Liver (tissue), 9 donors: ENCODE measurements around the gene RCAN2. TPM values are rescaled to one million over a fixed set of nuclear protein-coding genes. Genes with fewer than 3 reads are reported as not detected.

ENCODE experiments used
- DNase-seq: peaks from one replicate; pipeline ENCODE4 v3.0.0-alpha.2; 2017; ENCODE audit warnings: low spot score
- H3K27ac ChIP-seq, 2 donors: one replicate each; pipeline ENCODE4 v1.7.0; 2013; ENCODE audit warnings: inconsistent platforms in 2 of 2, low read length in 2 of 2, control low read depth in 1 of 2, low read depth in 1 of 2, mild to moderate bottlenecking in 1 of 2
- H3K27me3 ChIP-seq, 4 donors: one replicate each; pipeline versions ENCODE4 v1.6.1 to v1.7.0; 2013; ENCODE audit warnings: low read length in 3 of 4, inconsistent platforms in 1 of 4, mild to moderate bottlenecking in 1 of 4, moderate library complexity in 1 of 4; ENCODE audit not compliant: control insufficient read depth in 4 of 4, insufficient read depth in 4 of 4
- H3K36me3 ChIP-seq, 4 donors: one replicate each; pipeline versions ENCODE4 v1.6.1 to v1.7.0; 2013; ENCODE audit warnings: low read length in 3 of 4, mild to moderate bottlenecking in 3 of 4, low read depth in 1 of 4, moderate library complexity in 1 of 4; ENCODE audit not compliant: control insufficient read depth in 4 of 4, insufficient read depth in 3 of 4
- H3K4me1 ChIP-seq, 4 donors: one replicate each; pipeline versions ENCODE4 v1.6.1 to v1.7.0; 2013; ENCODE audit warnings: low read length in 3 of 4, mild to moderate bottlenecking in 3 of 4, moderate library complexity in 1 of 4; ENCODE audit not compliant: control insufficient read depth in 4 of 4, insufficient read depth in 4 of 4
- H3K4me3 ChIP-seq, 3 donors: one replicate each; pipeline versions ENCODE4 v1.6.1 to v1.7.0; 2013; ENCODE audit warnings: low read length in 3 of 3, control low read depth in 1 of 3, low read depth in 1 of 3, mild to moderate bottlenecking in 1 of 3
- H3K9ac ChIP-seq, 2 donors: one replicate each; pipeline ENCODE4 v1.7.0; 2013; ENCODE audit warnings: low read length in 2 of 2, mild to moderate bottlenecking in 2 of 2, moderate library complexity in 2 of 2, control low read depth in 1 of 2, low read depth in 1 of 2
- H3K9me3 ChIP-seq, 4 donors: one replicate each; pipeline versions ENCODE4 v1.6.1 to v1.7.0; 2013; ENCODE audit warnings: low read length in 3 of 4; ENCODE audit not compliant: control insufficient read depth in 4 of 4
- ATF3 ChIP-seq: IDR thresholded peaks from 2 replicates; pipeline ENCODE4 v1.6.1; 2016; ENCODE audit warnings: antibody characterized with exemption
- CTCF ChIP-seq: fragments of 150-350 bp; IDR thresholded peaks from 2 replicates; pipeline ENCODE4 v1.5.1; 2017; ENCODE audit warnings: improper control_type of control experiment, low read depth, low read length; ENCODE audit not compliant: missing input control
- EGR1 ChIP-seq, 2 donors: IDR thresholded peaks; 2 replicates each; pipeline ENCODE4 v1.6.1; 2016 to 2018; ENCODE audit warnings: antibody characterized with exemption in 2 of 2, low read depth in 2 of 2
- FOXA1 ChIP-seq: IDR thresholded peaks from 2 replicates; pipeline ENCODE4 v1.6.1; 2016; ENCODE audit warnings: antibody characterized with exemption
- FOXA2 ChIP-seq: IDR thresholded peaks from 2 replicates; pipeline ENCODE4 v1.6.1; 2016; ENCODE audit warnings: antibody characterized with exemption
- GABPA ChIP-seq, 2 donors: IDR thresholded peaks in 1 of 2; conservative IDR thresholded peaks in 1 of 2; 2 replicates each; pipeline ENCODE4 v1.6.1; 2016; ENCODE audit warnings: antibody characterized with exemption in 2 of 2, mild to moderate bottlenecking in 1 of 2, moderate library complexity in 1 of 2
- HNF4A ChIP-seq, 2 donors: conservative IDR thresholded peaks; 2 replicates each; pipeline ENCODE4 v1.6.1; 2016; ENCODE audit warnings: antibody characterized with exemption in 2 of 2, mild to moderate bottlenecking in 2 of 2
- HNF4G ChIP-seq: IDR thresholded peaks from 2 replicates; pipeline ENCODE4 v1.6.1; 2016; ENCODE audit warnings: antibody characterized with exemption
- JUND ChIP-seq, 2 donors: IDR thresholded peaks; 2 replicates each; pipeline ENCODE4 v1.6.1; 2016; ENCODE audit warnings: antibody characterized with exemption in 2 of 2
- MAX ChIP-seq: IDR thresholded peaks from 2 replicates; pipeline ENCODE4 v1.6.1; 2016; ENCODE audit warnings: antibody characterized with exemption
- NR2F2 ChIP-seq: IDR thresholded peaks from 2 replicates; pipeline ENCODE4 v1.6.1; 2016; ENCODE audit warnings: antibody characterized with exemption
- RAD21 ChIP-seq, 2 donors: IDR thresholded peaks; 2 replicates each; pipeline ENCODE4 v1.6.1; 2016; ENCODE audit warnings: antibody characterized with exemption in 2 of 2, mild to moderate bottlenecking in 2 of 2
- REST ChIP-seq: IDR thresholded peaks from 2 replicates; pipeline ENCODE4 v1.6.1; 2016; ENCODE audit warnings: antibody characterized with exemption, mild to moderate bottlenecking
- RXRA ChIP-seq, 2 donors: IDR thresholded peaks; 2 replicates each; pipeline ENCODE4 v1.6.1; 2017 to 2018; ENCODE audit warnings: antibody characterized with exemption in 2 of 2, mild to moderate bottlenecking in 1 of 2
- SP1 ChIP-seq: IDR thresholded peaks from 2 replicates; pipeline ENCODE4 v1.6.1; 2018; ENCODE audit warnings: antibody characterized with exemption, mild to moderate bottlenecking
- TAF1 ChIP-seq: conservative IDR thresholded peaks from 2 replicates; pipeline ENCODE4 v1.6.1; 2016; ENCODE audit warnings: antibody characterized with exemption, mild to moderate bottlenecking
- YY1 ChIP-seq: IDR thresholded peaks from 2 replicates; pipeline ENCODE4 v1.6.1; 2016; ENCODE audit warnings: antibody characterized with exemption, mild to moderate bottlenecking
- ZBTB33 ChIP-seq: IDR thresholded peaks from 2 replicates; pipeline ENCODE4 v1.6.1; 2016; ENCODE audit warnings: antibody characterized with exemption
- WGBS: extraction: QIAGEN DNeasy Blood & Tissue Kit; methylation state at CpG from one replicate; pipeline ENCODE4 v1.1.7; 2013; 5-methylcytosine and 5-hydroxymethylcytosine counted together
- polyA plus RNA-seq, 2 donors: library from polyadenylated mRNA; stranded (reverse) in 1 of 2; unstranded in 1 of 2; fragments of 200-250 nt in 1 of 2; fragments of >200 nt in 1 of 2; fragmentation: Nextera tagmentation in 1 of 2; extraction: Ambion mirVana in 1 of 2; gene quantifications; one replicate each; pipeline versions ENCODE4 v1.2.1 to v1.2.3, GENCODE V29; 2013 to 2015
- total RNA-seq, 2 donors: library from RNA; depleted of rRNA; stranded (reverse); fragments of >200 nt; gene quantifications; one replicate each; pipeline ENCODE4 v1.2.3, GENCODE V29; 2014
- donor health status: healthy.
- donor health status: healthy.
- donor health status: healthy.
- donor health status: healthy.
- donor health status: healthy.

Gene RCAN2
- total and polyA plus RNA-seq, 4 donors: 0.19 to 8.2 (median 2.4) TPM

GRCh38 chr6:46306431-46306830 is 184.8 kb downstream of the RCAN2 start:
- TF ChIP-seq EGR1 (IDR thresholded peaks at IDR 0.05; ENCODE audit: low read depth in 2 of 2): no peak
- no peak for TF ChIP-seq FOXA1
- TF ChIP-seq HNF4G: no peak
- no peak for TF ChIP-seq NR2F2
- no peak for TF ChIP-seq RAD21 (IDR thresholded peaks at IDR 0.05)
- no peak for TF ChIP-seq TAF1
- WGBS: 67% methylated on average over 2 of the region's 2 CpGs
- Histone ChIP-seq H3K27me3 (no peaks in the 10 kb centered on the region), H3K27ac (no peak overlapping the region), H3K4me1 (no peaks in the 10 kb centered on the region), H3K36me3 (no peaks in the 10 kb centered on the region), H3K4me3 (no peak overlapping the region), H3K9ac (no peak overlapping the region), H3K9me3 (no peaks in the 10 kb centered on the region)
- DNase-seq: no peak

- TF ChIP-seq EGR1 (IDR thresholded peaks at IDR 0.05; ENCODE audit: low read depth in 2 of 2): no peak
- TF ChIP-seq CTCF: no peak
- TF ChIP-seq REST: no peak
- TF ChIP-seq ATF3: no peak
- no peak for TF ChIP-seq RAD21 (IDR thresholded peaks at IDR 0.05)
- TF ChIP-seq MAX: no peak
- TF ChIP-seq HNF4A (conservative IDR thresholded peaks at IDR 0.05): no peak
- no peak for TF ChIP-seq NR2F2
- TF ChIP-seq TAF1: no peak
- no peak for TF ChIP-seq HNF4G
- no peak for TF ChIP-seq FOXA2
- TF ChIP-seq SP1: no peak
- no peak for TF ChIP-seq ZBTB33
- no peak for TF ChIP-seq YY1
- no peak for TF ChIP-seq FOXA1
- TF ChIP-seq GABPA (IDR thresholded peaks at IDR 0.05 in 1 of 2, conservative IDR thresholded peaks at IDR 0.05 in 1 of 2): no peak
- no peak for TF ChIP-seq RXRA (IDR thresholded peaks at IDR 0.05)
- no peak for TF ChIP-seq JUND (IDR thresholded peaks at IDR 0.05)
- DNase-seq: no peak
These were observed 185.4 kb downstream of the RCAN2 start for GRCh38 chr6:46305833-46306232.

More at GRCh38 chr6:46305833-46306232, 185.4 kb downstream of the RCAN2 start:
- Histone ChIP-seq H3K9ac (no peak overlapping the region), H3K36me3 (no peaks in the 10 kb centered on the region), H3K4me3 (no peak overlapping the region), H3K27ac (no peak overlapping the region), H3K9me3 (no peaks in the 10 kb centered on the region), H3K27me3 (no peaks in the 10 kb centered on the region), H3K4me1 (no peaks in the 10 kb centered on the region)
- 96% methylated on average over 3 of the region's 3 CpGs for WGBS
